Mesenchymal stem cell (in vitro differentiated cells and primary cell): ENCODE measurements around the gene AFG1L.

Experiments
- DNase-seq: peaks from one replicate; pipeline ENCODE4 v3.0.0-alpha.2; 2013
- H2AFZ ChIP-seq: one replicate; pipeline ENCODE4 v1.6.1; 2013; ENCODE audit warnings: low read depth, mild to moderate bottlenecking, control low read depth, inconsistent platforms, low read length, moderate library complexity
- H2AK5ac ChIP-seq: 2 replicates; pipeline ENCODE4 v1.6.1; 2013; ENCODE audit warnings: low read length, moderate library complexity, mild to moderate bottlenecking, inconsistent platforms; ENCODE audit not compliant: severe bottlenecking
- H2BK120ac ChIP-seq: one replicate; pipeline ENCODE4 v1.6.1; 2013; ENCODE audit warnings: low read depth, mild to moderate bottlenecking, inconsistent platforms, low read length, moderate library complexity
- H2BK12ac ChIP-seq, 2 experiments: one replicate each; pipeline ENCODE4 v1.6.1; 2013; ENCODE audit warnings: inconsistent platforms in 2 of 2, low read length in 2 of 2, mild to moderate bottlenecking in 2 of 2, moderate library complexity in 2 of 2, control low read depth in 1 of 2
- H2BK15ac ChIP-seq: one replicate; pipeline ENCODE4 v1.6.1; 2013; ENCODE audit warnings: mild to moderate bottlenecking, low read depth, inconsistent platforms; ENCODE audit not compliant: poor library complexity, severe bottlenecking
- H2BK5ac ChIP-seq: 2 replicates; pipeline ENCODE4 v1.6.1; 2013; ENCODE audit warnings: low read depth, mild to moderate bottlenecking, low read length, control low read depth, inconsistent platforms; ENCODE audit not compliant: poor library complexity, severe bottlenecking
- H3K14ac ChIP-seq, 2 experiments: one replicate each; pipeline ENCODE4 v1.6.1; 2013; ENCODE audit warnings: inconsistent platforms in 2 of 2, low read length in 2 of 2, control low read depth in 1 of 2, mild to moderate bottlenecking in 1 of 2, moderate library complexity in 1 of 2
- H3K18ac ChIP-seq, 2 experiments: one replicate each; pipeline ENCODE4 v1.6.1; 2013; ENCODE audit warnings: inconsistent platforms in 2 of 2, low read length in 2 of 2, control low read depth in 1 of 2, low read depth in 1 of 2, mild to moderate bottlenecking in 1 of 2
- H3K23ac ChIP-seq, 2 experiments: one replicate each; pipeline ENCODE4 v1.6.1; 2013; ENCODE audit warnings: inconsistent platforms in 2 of 2, low read length in 2 of 2, mild to moderate bottlenecking in 2 of 2, moderate library complexity in 2 of 2, control low read depth in 1 of 2
- H3K27ac ChIP-seq: 2 replicates; pipeline ENCODE4 v1.5.1; 2013; ENCODE audit warnings: mild to moderate bottlenecking, moderate library complexity, low read length, control low read depth, inconsistent platforms; ENCODE audit not compliant: poor library complexity, severe bottlenecking
- H3K27me3 ChIP-seq, 2 experiments: 2 replicates each; pipeline versions ENCODE4 v1.6.1 to v1.7.0; 2013; ENCODE audit warnings: low read length in 2 of 2, mild to moderate bottlenecking in 2 of 2, moderate library complexity in 2 of 2, control low read depth in 1 of 2, inconsistent platforms in 1 of 2; ENCODE audit not compliant: control insufficient read depth in 1 of 2, insufficient read depth in 1 of 2
- H3K36me3 ChIP-seq, 2 experiments: 2 replicates each; pipeline versions ENCODE4 v1.6.1 to v1.7.0; 2013; ENCODE audit warnings: low read length in 2 of 2, control low read depth in 1 of 2, inconsistent platforms in 1 of 2, low read depth in 1 of 2, mild to moderate bottlenecking in 1 of 2; ENCODE audit not compliant: insufficient read depth in 2 of 2, control insufficient read depth in 1 of 2
- H3K4ac ChIP-seq, 2 experiments: one replicate each; pipeline ENCODE4 v1.6.1; 2013; ENCODE audit warnings: inconsistent platforms in 2 of 2, low read length in 2 of 2, mild to moderate bottlenecking in 2 of 2, moderate library complexity in 2 of 2, control low read depth in 1 of 2, low read depth in 1 of 2
- H3K4me1 ChIP-seq: 2 replicates; pipeline ENCODE4 v1.6.1; 2013; ENCODE audit warnings: low read depth, low read length, control low read depth; ENCODE audit not compliant: control insufficient read depth, insufficient read depth
- H3K4me2 ChIP-seq: 2 replicates; pipeline ENCODE4 v1.6.1; 2013; ENCODE audit warnings: low read length, mild to moderate bottlenecking, inconsistent platforms; ENCODE audit not compliant: poor library complexity, severe bottlenecking
- H3K4me3 ChIP-seq, 2 experiments: 2 replicates each; pipeline versions ENCODE4 v1.5.1 to v1.7.0; 2013; ENCODE audit warnings: low read length in 2 of 2, mild to moderate bottlenecking in 2 of 2, control low read depth in 1 of 2, low read depth in 1 of 2; ENCODE audit not compliant: insufficient read depth in 1 of 2
- H3K79me1 ChIP-seq: replicated peaks from 2 replicates; pipeline ENCODE4 v1.6.1; 2013; ENCODE audit warnings: mild to moderate bottlenecking, control low read depth, low read length, inconsistent platforms; ENCODE audit not compliant: poor library complexity, severe bottlenecking
- H3K9ac ChIP-seq: 2 replicates; pipeline ENCODE4 v1.7.0; 2013; ENCODE audit warnings: mild to moderate bottlenecking, low read length, moderate library complexity
- H3K9me3 ChIP-seq: 2 replicates; pipeline ENCODE4 v1.7.0; 2013; ENCODE audit warnings: mild to moderate bottlenecking, low read length; ENCODE audit not compliant: control insufficient read depth
- H4K8ac ChIP-seq: one replicate; pipeline ENCODE4 v1.6.1; 2013; ENCODE audit warnings: inconsistent platforms, mild to moderate bottlenecking, low read length, moderate library complexity
- H4K91ac ChIP-seq: one replicate; pipeline ENCODE4 v1.6.1; 2013; ENCODE audit warnings: mild to moderate bottlenecking, low read length, inconsistent platforms
- WGBS: methylation state at CpG from one replicate; pipeline ENCODE4 v1.1.7; 2013; ENCODE audit warnings: mixed read lengths; 5-methylcytosine and 5-hydroxymethylcytosine counted together

AFG1L gene

DNA sequence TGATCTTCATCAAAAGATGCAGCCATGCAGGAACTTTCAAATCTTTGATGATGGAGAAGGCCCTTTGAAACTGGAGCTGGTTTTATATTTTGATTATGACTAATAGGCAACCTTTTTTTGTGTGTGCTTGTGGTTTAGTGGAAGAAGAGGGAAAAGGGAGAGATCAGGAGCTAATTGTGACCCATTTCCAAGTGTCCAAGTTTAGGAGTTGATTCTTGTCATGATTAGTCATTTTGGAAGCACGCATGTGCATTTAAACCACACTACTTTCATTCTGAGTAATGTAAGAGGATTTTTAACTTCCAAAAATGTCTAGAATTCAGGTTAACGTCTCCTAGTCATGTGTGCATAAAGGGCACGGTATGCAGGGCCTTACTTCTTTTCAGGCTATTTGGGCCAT lies 269.3 kb downstream of the AFG1L start:
- Histone ChIP-seq H2AK5ac (no peak overlapping the region), H2AFZ (no peak overlapping the region), H2BK15ac (no peak overlapping the region), H2BK120ac (no peak overlapping the region), H4K8ac (no peak overlapping the region), H3K79me1 (no peaks in the 10 kb centered on the region), H3K4me3 (peak overlapping the region in 1 of 2 experiments; percentile 98), H3K23ac (no peak overlapping the region), H3K18ac (no peak overlapping the region), H2BK12ac (no peak overlapping the region), H4K91ac (no peak overlapping the region), H3K4me1 (peaks cover 7% of the 10 kb centered on the region), H3K4me2 (no peak overlapping the region), H3K14ac (no peak overlapping the region), H2BK5ac (no peak overlapping the region), H3K9me3 (no peaks in the 10 kb centered on the region), H3K9ac (peak overlapping the region; percentile 97), H3K27ac (peak overlapping the region; percentile 75), H3K27me3 (no peaks in the 10 kb centered on the region), H3K36me3 (peaks cover 11 to 16% of the 10 kb centered on the region in 2 experiments), H3K4ac (no peak overlapping the region)
- WGBS = 0% methylated on average over 1 of the region's 3 CpGs
- peak; percentile 80 for DNase-seq

- Histone ChIP-seq H2AFZ (no peak overlapping the region), H3K23ac (no peak overlapping the region), H3K4me1 (peaks cover 7% of the 10 kb centered on the region), H3K36me3 (peaks cover 17 to 24% of the 10 kb centered on the region in 2 experiments), H3K18ac (peak overlapping the region in 1 of 2 experiments; percentile 34), H3K79me1 (peaks cover under 1% of the 10 kb centered on the region), H3K9me3 (no peaks in the 10 kb centered on the region), H2AK5ac (peak overlapping the region; percentile 18), H3K27me3 (no peaks in the 10 kb centered on the region), H4K91ac (no peak overlapping the region), H3K4ac (no peak overlapping the region), H2BK15ac (no peak overlapping the region), H3K4me3 (peak overlapping the region in 1 of 2 experiments; percentile 55), H2BK5ac (no peak overlapping the region), H2BK120ac (no peak overlapping the region), H3K4me2 (peak overlapping the region; percentile 8), H2BK12ac (peak overlapping the region in 1 of 2 experiments; percentile 71), H3K27ac (peak overlapping the region; percentile 75), H3K14ac (no peak overlapping the region), H4K8ac (no peak overlapping the region), H3K9ac (peak overlapping the region; percentile 97)
- 21% methylated on average over 2 of the region's 4 CpGs for WGBS
- DNase-seq = peak; percentile 36
Observed at GRCh38 chr6:108565091-108565766, 270.4 kb downstream of the AFG1L start.

GRCh38 chr6:108565893-108566292 lies 271.0 kb downstream of the AFG1L start:
- Histone ChIP-seq H2BK12ac (no peak overlapping the region), H3K79me1 (peaks cover 2% of the 10 kb centered on the region), H2BK5ac (no peak overlapping the region), H4K8ac (no peak overlapping the region), H3K18ac (no peak overlapping the region), H2BK120ac (no peak overlapping the region), H3K4me2 (no peak overlapping the region), H2BK15ac (no peak overlapping the region), H4K91ac (no peak overlapping the region), H2AFZ (no peak overlapping the region), H3K27ac (no peak overlapping the region), H3K9ac (peak overlapping the region; percentile 97), H2AK5ac (no peak overlapping the region), H3K4ac (no peak overlapping the region), H3K23ac (no peak overlapping the region), H3K9me3 (no peaks in the 10 kb centered on the region), H3K4me3 (peak overlapping the region in 1 of 2 experiments; percentile 11), H3K27me3 (no peaks in the 10 kb centered on the region), H3K4me1 (peaks cover 7% of the 10 kb centered on the region), H3K36me3 (peaks cover 19 to 31% of the 10 kb centered on the region in 2 experiments), H3K14ac (no peak overlapping the region)
- DNase-seq = peak; percentile 83
- WGBS = 0% methylated on average over 1 of the region's 4 CpGs

DNA sequence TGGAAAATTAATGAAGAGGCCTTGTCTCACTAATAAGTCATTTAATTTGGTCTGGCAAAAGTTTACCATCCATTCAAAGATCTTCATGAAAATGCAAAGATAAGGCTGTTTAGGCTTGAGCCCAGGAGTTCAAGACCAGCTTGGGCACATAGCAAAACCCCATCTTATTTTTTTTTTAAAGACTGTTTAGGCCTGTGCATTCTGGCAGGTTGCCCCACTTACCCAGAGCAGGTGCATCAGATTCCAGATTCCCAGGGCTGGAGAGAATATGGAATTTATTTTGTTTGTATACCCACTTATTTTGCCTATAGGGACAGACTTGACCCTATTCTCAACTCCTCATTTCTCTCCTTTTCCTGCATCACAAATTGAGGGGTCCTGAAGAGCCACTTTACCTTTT lies 271.6 kb downstream of the AFG1L start:
- no peaks in the 10 kb centered on the region for H3K9me3 ChIP-seq
- H3K36me3 ChIP-seq = peaks cover 19 to 36% of the 10 kb centered on the region in 2 experiments
- no peak overlapping the region for H2BK15ac ChIP-seq
- peak overlapping the region; percentile 97 for H3K9ac ChIP-seq
- no peak overlapping the region for H3K4me2 ChIP-seq
- H3K27me3 ChIP-seq = no peaks in the 10 kb centered on the region
- DNase-seq = no peak
- no peak overlapping the region for H4K8ac ChIP-seq
- H4K91ac ChIP-seq = no peak overlapping the region
- no peak overlapping the region for H2BK120ac ChIP-seq
- no peak overlapping the region for H3K4ac ChIP-seq
- H3K14ac ChIP-seq = no peak overlapping the region
- H2AK5ac ChIP-seq = no peak overlapping the region
- no peak overlapping the region for H3K23ac ChIP-seq
- H2AFZ ChIP-seq = no peak overlapping the region
- no peak overlapping the region for H2BK5ac ChIP-seq
- peaks cover 3% of the 10 kb centered on the region for H3K79me1 ChIP-seq
- H3K4me3 ChIP-seq = peak overlapping the region in 1 of 2 experiments; percentile 11
- H3K18ac ChIP-seq = no peak overlapping the region
- H2BK12ac ChIP-seq = no peak overlapping the region
- peaks cover 7% of the 10 kb centered on the region for H3K4me1 ChIP-seq
- no peak overlapping the region for H3K27ac ChIP-seq
